Activated gamma-delta T cell (primary cell): ENCODE results near the gene SLC1A1.
"Not testable (repeated sequence)": the region's sequence is repeated elsewhere in the genome, so short reads cannot be mapped to it uniquely, and the experiment has no call there.

Experiments used
- DNase-seq: peaks from one replicate; lab custom pipeline; 2025; lab: John Stamatoyannopoulos, UW

The SLC1A1 gene

DNA sequence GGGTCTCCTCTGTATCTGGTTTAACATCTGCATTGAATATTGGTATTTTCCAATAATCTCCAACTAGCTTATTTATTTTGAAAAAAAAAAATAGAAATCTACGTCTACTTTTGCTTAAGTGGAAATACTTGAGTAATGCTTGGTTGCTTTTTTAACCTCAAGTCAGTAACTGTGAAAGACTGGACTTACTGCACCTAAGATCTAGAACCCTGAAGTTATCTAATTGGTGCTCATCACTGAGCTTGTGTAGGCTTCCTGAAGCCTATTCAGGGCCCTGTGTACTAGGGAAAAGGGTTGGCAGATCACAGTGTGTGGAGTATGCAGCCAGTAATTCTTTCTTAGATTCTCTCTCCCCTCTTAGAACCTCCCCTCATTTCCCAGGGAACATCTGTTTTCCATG lies 16.2 kb downstream of the SLC1A1 start:
- no peak for DNase-seq

DNA sequence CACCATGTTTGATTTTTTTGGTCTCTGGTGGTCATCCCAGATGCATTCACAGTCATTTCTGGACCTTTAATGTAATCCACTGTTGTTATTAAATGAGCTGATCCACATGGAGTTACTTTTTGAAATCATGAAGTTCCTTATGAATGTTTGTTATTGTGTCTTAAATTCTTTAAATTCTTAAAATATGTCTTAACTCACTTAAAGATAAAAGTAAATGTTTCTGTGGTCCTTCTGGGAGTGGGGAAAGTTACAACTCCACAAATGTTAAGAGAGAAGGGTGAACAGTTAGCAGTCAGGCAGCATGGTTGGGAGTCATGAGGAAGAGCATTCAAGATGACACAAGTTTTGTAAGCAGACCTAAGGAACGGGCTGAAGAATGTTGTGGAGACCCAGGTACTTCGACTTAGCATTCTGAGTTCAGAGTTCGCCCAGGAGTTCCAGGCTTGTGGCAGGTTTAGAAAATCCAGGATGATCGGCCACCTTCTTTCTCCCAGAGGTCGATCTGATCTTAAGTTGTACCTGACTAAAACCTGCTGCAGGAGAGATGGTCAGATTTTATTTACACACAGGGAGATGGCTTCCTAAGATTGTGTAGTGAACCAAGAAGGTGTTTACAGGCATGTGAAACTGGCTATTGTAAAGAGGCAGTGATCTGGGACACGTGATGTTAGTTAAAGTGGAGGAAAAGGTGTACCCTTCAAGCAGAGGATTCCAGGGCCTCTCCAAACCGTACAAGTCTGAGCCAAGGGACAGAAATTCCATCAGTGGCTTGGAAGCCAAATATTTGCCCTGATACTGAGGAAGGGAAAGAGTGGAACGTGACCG lies 17.2 kb downstream of the SLC1A1 start:
- DNase-seq = no peak

DNA sequence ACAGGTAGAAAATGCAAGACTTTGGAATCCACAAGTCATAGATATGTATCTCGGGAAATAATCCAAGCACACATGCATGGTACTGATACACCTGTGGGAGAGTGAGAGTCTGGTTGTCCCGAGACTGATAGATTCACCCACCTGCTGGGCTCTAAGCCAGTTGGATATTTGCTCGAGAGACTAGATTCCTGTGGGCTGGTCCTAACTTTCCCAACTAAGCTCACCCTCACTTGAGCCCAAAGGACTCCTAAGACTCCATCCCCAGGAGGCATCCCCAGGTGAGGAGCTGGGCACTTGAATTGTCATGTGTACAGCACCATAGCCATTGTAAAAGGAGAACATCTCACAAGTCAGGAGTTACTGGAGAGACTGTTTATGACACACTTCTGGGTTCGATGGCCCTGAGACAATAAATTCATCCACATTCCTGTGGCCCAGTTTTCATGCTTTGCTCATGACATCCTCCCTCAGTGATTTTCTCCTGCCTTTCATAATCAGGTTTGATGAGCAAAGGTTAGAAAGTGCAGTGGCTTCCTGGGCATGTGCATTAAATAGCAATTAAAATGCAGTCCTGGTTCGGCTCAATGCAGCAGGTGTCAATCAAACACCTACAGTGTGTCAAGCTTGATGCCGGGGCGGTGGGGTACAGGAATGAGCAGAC lies 18.1 kb downstream of the SLC1A1 start:
- no peak for DNase-seq

DNA sequence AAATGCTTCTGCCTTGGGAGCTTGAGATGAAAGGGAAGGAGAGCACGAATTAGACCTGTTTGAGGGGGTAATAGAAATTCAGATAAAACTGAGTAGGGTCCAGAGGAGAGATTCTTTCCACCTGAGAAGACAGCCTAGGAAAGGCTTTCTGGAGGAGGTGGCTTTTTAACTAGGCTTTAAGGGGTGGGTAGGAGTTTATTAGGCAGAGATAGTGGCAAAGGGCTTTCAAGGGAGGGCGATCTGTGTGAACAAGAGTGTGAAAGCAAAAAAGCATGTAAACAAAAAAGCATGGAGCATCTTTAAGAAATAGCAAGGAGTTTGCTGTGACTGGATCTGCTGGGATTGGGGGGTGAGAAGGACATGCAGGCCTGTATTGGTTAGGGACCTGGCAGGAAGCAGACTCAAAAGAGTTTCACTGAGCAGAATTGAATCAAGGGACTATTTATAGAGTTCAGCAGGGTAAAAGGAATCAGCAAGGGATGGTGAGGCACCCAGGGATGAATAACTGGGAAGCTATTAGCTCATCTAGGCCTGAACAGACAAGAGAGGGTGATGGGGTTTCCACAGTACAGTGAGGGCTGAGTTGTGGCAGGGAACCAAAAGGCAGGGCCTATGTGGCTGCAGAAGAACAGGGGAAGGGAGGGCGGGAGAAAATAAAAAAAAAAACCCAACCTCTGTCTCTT lies 18.8 kb downstream of the SLC1A1 start:
- DNase-seq = no peak

DNA sequence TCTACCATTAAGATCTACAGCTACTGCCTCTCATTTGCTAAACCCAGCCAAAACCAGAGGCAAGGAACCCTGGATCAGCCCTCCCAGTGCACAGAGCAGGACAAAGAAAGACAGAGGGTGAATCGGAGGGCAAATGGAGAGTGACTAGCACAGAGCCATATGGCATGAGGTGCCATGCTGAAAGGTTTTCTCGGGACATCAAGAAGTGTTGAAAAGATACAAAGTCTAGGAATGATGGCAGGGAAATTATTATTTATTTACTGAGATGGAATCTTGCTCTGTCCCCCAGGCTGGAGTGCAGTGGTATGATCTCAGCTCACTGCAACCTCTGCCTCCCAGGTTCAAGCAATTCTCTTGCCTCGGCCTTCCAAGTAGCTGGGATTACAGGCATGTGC lies 19.3 kb downstream of the SLC1A1 start:
- DNase-seq = no peak

DNA sequence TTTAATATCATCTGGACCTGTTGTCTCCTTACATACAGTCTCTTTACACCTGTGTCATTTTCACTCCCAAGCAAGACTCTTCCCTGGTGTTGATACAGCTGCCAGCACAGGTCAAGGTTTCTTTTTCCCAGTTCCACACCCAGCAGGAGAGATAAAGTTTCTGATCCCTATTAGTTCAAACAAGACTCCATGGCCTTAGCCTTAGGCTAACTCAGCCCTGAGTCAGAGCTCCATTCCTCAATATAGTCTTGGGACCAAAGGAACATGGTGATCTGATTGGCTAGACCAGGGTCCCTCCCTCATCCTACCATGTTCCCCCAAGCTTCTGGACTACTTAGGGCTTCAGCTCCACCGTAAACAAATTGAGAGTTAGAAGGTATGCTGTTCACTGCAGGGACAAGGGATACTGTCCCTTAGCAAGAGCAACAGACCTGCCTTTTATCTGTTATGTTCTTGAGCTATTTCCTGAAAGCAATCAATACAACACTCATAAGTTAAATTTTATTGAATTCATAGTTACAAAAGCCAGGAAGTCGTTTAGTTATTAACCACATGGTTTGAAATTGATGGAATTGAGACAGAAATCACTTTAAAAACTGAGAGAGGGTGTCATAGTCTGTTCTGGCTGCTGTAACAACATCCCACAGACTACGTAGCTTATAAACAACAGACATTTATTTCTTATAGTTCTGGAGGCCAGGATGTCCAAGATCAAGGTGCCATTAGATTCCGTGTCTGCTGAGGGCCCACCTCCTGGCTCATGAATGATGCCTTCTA lies 20.5 kb downstream of the SLC1A1 start:
- DNase-seq = no peak

DNA sequence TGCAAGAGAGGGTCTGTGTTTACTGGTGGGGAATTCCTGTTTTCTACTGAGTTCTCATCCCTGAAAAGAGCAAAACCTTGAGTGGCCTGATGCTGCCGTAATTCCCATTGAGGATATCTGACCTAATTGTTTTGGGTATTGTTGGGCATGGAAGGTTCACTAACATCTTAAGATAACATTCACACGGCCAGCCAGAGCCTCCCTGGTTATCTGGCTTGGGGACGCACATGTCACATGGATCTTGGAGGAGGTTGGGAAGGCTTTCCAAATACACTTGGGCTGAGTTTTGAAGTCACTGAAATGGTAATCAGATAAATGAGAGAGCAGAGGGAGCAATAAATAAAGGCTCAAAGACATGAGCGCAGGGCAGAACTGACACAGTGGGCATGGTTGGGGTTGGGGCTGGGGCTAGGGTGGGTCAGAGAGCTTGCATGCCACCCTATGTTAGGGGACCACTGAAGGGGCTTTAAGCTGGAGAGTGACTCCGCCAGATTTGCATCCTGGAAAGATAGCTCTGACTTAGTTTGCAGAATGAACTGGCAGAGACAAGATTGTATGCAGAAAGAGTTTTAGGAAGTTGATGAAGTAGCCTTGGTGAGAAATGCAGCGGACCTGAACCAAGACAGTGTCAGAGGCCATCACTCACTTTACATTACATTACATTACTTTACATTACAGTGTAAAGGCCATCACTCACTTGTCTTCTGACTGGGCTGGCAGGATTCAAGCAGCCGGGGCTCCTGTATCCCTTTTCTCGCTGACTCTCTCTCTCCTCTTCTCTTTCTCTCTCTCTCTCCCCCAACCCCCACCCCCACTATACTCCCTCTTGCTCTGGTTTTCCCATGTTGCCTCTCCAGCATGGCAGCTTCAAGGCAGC lies 24.2 kb downstream of the SLC1A1 start:
- DNase-seq = no peak

DNA sequence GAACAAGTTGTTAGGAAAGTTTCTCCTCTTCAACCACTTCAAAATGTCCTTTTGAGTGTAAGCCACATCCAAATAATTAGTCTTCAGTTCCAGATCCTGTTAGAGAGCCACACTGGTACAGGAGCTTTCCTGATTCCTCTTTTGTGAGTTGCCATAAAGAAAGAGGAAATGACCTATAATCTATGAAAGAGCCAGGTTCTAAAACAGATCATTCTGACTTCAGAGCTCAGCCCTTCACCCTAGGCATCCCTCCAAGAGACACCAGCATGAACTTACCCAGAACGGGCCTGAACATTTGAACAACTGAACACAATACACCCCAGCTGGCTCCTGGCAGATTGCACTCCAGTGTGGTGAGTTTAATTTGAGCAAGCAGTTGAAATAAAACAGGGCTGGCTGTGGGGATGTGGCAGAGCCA lies 25.7 kb downstream of the SLC1A1 start:
- no peak for DNase-seq

DNA sequence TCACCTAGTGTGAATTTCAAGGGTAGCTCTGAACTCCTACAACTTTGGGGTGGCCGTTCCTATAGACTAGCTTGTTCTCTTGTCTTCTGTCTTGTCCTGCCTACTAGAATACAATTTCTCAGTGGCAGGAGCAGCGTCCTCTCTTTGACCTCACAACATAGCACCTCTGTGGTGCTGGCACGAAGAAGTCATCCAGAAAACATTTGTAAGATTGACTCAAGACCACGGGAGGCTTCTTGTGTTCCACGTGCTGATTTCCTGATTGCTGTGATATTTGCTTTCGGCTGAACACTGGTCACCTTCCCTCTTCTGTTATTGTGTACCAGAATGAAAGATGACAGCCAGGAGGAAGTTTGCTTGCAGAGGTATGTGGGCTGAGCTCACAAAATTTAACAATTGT lies 27.0 kb downstream of the SLC1A1 start:
- no peak for DNase-seq

DNA sequence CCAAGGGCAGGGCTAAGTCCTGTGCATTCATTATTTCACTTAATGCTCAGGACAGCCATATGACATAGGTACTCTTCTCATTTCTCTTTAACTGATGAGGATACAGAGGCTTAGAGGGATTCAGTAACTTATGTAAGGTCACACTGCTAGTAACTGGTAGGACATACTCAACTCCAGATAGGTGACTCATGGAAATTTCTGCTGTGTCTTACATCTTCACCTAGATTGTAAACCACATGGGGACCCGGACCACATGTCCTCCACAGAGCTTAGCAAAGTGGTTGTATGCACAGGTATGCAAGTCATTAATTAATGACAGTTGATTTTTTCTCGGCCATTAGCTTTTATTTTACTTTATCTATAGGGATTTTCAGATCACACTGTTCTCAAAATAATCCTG lies 29.3 kb downstream of the SLC1A1 start:
- no peak for DNase-seq

DNA sequence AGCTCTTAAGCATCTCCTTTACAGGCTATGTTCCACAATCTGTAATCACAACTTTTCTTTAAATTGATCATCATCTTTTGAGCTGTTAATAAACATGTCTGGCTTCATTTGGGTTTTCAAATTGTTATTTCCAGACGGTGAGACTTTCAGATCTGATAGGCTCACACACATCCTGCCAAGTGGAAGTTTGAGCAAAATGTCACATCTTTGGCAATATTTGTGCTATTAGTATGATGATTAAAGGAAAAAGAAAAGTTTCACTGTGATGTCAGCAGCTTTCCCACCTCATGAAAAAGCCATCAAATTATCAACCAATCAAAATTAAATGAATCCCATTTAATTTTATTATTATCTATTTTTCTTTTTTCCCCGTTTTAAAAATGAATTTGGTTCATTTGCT lies 29.8 kb downstream of the SLC1A1 start:
- no peak for DNase-seq

DNA sequence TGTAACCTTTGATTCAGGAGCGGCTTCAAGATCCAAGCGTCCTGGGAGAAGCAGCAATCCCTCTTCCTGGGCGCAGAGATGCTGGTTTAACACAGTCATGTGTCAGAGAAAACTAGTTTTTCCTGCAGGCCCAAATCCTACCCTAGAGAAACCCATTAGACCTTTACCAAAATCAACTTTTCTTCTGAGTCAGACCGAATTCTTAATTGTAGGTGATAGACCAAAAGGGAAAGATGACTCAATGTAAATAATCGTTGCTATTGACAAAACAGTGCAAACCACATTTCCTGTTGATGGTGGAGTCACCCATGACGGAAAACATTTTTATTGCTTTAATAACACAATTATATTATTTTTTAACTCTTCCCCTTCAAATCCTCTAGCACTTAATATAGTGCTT lies 40.1 kb downstream of the SLC1A1 start:
- DNase-seq = no peak

DNA sequence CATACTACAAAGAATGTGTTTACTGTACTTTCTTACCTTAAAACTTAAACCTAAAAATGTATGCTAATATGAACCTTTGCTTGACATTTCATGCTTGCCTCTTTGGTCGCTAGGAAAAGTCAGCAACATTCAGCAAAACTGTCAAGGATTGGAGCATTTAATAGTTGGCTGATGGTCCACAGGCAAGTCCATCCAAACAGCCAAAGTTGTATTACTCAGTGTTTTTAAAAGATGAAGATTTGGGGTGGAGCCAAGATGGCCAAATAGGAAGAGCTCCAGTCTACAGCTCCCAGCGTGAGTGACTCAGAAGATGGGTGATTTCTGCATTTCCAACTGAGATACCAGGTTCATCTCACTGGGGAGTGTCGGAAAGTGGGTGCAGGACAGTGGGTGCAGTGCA lies 40.6 kb downstream of the SLC1A1 start:
- not testable (repeated sequence) for DNase-seq

DNA sequence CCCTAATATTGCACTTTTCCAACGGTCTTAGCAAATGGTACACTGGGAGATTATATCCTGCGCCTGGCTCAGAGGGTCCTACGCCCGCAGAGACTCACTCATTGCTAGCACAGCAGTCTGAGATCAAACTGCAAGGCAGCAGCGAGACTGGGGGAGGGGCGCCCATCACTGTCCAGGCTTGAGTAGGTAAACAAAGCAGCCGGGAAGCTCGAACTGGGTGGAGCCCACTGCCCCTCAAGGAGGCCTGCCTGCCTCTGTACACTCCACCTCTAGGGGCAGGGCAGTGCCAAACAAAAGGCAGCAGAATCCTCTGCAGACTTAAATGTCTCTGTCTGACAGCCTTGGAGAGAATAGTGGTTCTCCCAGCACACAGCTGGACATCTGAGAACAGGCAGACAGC lies 41.1 kb downstream of the SLC1A1 start:
- not testable (repeated sequence) for DNase-seq

DNA sequence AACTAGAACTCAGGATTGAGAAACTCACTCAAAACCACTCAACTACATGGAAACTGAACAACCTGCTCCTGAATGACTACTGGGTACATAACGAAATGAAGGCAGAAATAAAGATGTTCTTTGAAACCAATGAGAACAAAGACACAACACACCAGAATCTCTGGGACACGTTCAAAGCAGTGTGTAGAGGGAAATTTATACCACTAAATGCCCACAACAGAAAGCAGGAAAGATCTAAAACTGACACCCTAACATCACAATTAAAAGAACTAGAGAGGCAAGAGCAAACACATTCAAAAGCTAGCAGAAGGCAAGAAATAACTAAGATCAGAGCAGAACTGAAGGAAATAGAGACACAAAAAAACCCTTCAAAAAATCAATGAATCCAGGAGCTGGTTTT lies 43.6 kb downstream of the SLC1A1 start:
- not testable (repeated sequence) for DNase-seq

DNA sequence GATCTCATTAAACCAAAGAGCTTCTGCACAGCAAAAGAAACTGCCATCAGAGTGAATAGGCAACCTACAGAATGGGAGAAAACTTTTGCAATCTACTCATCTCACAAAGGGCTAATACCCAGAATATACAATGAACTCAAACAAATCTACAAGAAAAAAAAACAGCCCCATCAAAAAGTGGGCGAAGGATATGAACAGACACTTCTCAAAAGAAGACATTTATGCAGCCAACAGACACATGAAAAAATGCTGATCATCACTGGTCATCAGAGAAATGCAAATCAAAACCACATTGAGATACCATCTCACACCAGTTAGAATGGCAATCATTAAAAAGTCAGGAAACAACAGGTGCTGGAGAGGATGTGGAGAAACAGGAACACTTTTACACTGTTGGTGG lies 45.9 kb downstream of the SLC1A1 start:
- not testable (repeated sequence) for DNase-seq

DNA sequence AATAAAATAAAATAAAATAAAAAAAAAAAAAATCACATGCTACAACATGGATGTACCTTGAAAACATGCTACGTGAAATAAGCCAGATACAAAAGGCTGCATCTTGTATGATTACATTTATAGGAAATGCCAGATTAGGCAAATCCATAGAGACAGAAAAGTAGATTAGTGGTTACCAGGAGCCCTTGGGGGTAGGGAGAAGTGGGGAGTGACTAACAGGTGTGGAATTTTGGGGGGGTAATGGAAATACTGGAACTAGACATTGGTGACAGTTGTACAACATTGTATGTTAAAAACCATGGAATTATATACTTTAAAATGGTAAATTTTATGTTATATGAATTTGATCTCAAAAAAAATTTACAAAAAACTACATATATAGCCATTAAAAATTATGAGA lies 47.3 kb downstream of the SLC1A1 start:
- no peak for DNase-seq

DNA sequence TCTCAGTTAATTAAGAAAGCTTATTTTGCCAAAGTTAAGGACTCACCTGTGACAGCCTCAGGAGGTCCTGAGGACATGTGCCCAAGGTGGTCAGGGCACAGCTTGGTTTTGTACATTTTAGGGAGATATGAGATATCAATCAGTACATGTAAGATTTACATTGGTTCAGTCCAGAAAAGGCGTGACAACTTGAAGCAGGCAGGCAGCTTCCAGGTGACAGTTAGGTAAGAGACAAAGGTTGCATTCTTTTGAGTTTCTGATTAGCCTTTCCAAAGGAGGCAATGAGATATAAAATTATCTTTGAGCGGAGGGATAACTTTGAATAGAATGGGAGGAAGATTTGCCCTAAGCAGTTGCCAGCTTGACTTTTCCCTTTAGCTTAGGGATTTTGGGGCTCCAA lies 47.8 kb downstream of the SLC1A1 start:
- DNase-seq = no peak

DNA sequence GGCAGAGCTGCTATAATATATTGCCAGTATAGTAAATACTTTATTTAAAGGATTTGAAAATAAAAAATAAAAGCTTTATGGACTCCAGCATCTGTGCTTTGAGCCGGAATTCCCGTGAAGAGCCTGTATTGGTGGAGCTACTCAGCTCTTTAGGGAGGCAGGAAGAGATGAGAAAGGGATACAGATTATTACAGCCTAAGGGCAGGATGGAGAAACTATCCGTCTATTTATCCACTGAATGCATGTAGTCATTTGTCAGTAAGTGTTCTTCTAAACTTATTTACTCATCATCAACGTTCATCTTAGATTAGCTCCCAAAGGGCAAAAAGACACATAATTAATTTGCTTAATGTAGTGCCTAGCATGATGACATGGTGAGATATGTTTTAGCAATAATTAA lies 48.4 kb downstream of the SLC1A1 start:
- DNase-seq = no peak

DNA sequence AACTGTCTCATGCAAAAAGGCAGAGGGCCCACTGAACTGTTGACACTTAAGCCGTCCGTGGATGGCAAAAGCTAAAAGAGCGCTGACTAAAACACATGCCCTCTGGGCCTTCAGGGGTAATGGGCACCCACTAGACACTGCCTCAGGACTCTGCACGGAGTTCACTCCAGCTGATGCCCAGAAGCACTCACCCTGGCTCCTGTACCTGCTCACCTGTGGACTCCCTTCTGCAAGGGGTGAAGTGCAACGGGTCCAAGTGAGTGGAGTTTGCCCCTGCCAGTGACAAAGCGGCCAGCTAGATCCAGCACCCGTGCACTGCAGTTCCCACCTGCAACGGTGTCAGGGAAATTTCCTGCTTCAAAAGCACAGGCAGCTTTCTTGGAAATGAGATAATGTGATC lies 50.2 kb downstream of the SLC1A1 start:
- DNase-seq = no peak

DNA sequence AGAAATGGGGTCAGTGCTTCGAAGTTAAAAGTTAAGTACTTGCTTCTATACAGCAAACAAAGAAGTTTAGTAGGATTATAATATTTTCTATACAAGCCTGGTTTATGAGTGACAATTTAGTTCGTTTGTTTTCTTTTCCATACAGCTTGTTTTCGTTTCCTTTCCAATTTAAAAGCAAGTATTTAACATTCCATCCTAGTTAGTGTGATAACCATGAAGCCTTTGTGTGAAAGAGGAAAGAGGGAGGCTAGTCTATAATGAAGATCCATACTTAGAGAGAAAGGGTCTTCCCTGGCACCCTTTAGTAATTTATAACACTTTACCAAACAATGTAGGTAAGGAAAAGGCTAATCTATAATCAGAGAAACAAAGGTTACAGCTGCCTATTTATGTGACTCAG lies 51.0 kb downstream of the SLC1A1 start:
- DNase-seq = no peak
